ENCODE measurements around the gene MAP10.

DNA sequence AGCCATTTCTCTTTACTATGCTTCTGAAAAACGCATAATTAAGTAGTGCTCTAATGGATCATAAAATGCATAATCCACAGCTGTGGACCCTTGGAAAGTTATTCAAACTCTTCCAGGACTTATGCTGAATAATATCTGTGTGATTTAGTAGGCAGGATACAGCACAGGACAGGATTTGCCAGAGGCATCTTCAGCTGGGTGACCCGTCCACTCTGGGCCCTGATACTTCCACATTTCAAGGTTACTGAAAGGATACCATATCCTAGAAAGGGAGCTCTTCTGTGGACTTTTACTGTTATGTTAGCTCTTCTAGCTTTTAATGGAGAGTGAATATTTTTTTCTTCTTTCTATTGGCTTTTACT is 49.6 kb downstream of the MAP10 start:
- TF ChIP-seq, protein P1, sequence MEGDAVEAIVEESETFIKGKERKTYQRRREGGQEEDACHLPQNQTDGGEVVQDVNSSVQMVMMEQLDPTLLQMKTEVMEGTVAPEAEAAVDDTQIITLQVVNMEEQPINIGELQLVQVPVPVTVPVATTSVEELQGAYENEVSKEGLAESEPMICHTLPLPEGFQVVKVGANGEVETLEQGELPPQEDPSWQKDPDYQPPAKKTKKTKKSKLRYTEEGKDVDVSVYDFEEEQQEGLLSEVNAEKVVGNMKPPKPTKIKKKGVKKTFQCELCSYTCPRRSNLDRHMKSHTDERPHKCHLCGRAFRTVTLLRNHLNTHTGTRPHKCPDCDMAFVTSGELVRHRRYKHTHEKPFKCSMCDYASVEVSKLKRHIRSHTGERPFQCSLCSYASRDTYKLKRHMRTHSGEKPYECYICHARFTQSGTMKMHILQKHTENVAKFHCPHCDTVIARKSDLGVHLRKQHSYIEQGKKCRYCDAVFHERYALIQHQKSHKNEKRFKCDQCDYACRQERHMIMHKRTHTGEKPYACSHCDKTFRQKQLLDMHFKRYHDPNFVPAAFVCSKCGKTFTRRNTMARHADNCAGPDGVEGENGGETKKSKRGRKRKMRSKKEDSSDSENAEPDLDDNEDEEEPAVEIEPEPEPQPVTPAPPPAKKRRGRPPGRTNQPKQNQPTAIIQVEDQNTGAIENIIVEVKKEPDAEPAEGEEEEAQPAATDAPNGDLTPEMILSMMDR (IDR thresholded peaks at IDR 0.05), result no peak
- TF ChIP-seq POLR2A (IDR thresholded peaks at IDR 0.05; ENCODE audit: low read depth), result no peak

All from esophagus muscularis mucosa (tissue), 3 donors.